ENCODE results near the gene CACNA2D2. TPM values are rescaled to one million over a fixed set of nuclear protein-coding genes. Genes with fewer than 3 reads are reported as not detected.

Gene CACNA2D2
- polyA plus RNA-seq, 1 of the 3 experiments (the other 2 are of a cell fraction) = 1.1 TPM

GRCh38 chr3:50406487-50406886 is 96.9 kb downstream of the CACNA2D2 start:
- H3K9me3 ChIP-seq = no peaks in the 10 kb centered on the region
- H3K27ac ChIP-seq (ENCODE audit: low read depth in 2 of 2, low read length in 1 of 2) = no peak overlapping the region
- 10% methylated on average over 1 of the region's 1 CpG for WGBS (ENCODE audit: low lambda C conversion rate)
- peaks cover 0 to 60% of the 10 kb centered on the region in 2 experiments; a peak in 1 of 4 replicates for H3K4me1 ChIP-seq (ENCODE audit: control insufficient read depth in 1 of 2, insufficient read depth in 2 of 2, low read depth in 1 of 2, low read length in 1 of 2)
- H3K4me2 ChIP-seq = no peak overlapping the region
- DNase-seq = no peak
- H3K79me2 ChIP-seq (ENCODE audit: insufficient read depth) = no peaks in the 10 kb centered on the region
- TF ChIP-seq RXRA (IDR thresholded peaks at IDR 0.05; ENCODE audit: borderline replicate concordance, low read depth) (no peak), RAD21 (IDR thresholded peaks at IDR 0.05; ENCODE audit: low read length) (no peak), REST (IDR thresholded peaks at IDR 0.05; ENCODE audit: low read depth, low read length) (no peak), FOXJ3 (CRISPR knock-in tag; IDR thresholded peaks at IDR 0.05) (no peak), USF2 (IDR thresholded peaks at IDR 0.05; ENCODE audit: borderline replicate concordance, low read depth, low read length) (no peak), MEF2A (IDR thresholded peaks at IDR 0.05; ENCODE audit: borderline replicate concordance, low read depth) (no peak), CTCF (IDR thresholded peaks at IDR 0.05) (no peak), PBX3 (IDR thresholded peaks at IDR 0.05) (no peak), NRF1 (IDR thresholded peaks at IDR 0.05; ENCODE audit: low read depth, low read length) (no peak), ELF1 (IDR thresholded peaks at IDR 0.05) (no peak), USF1 (IDR thresholded peaks at IDR 0.05; ENCODE audit: borderline replicate concordance, low read depth) (no peak), RFX5 (IDR thresholded peaks at IDR 0.05; ENCODE audit: low read length) (no peak), YY1 (IDR thresholded peaks at IDR 0.05; ENCODE audit: low read depth) (no peak), IRF3 (IDR thresholded peaks at IDR 0.05; ENCODE audit: low read depth, low read length) (no peak), TEAD4 (IDR thresholded peaks at IDR 0.05; ENCODE audit: borderline replicate concordance, insufficient read depth) (no peak)
- ChIA-PET POLR2A (no interaction called here), CTCF (interaction anchor here (1.1 kb wide), 1 partner anchor 11 kb away, joined by 4 read pairs; no protein-coding TSS in a partner anchor)
- no peaks in the 10 kb centered on the region for H3F3A ChIP-seq (replicated peaks; ENCODE audit: insufficient read depth)
- no peaks in the 10 kb centered on the region for H4K20me1 ChIP-seq (ENCODE audit: insufficient read depth)
- H3K9me2 ChIP-seq = no peaks in the 10 kb centered on the region
- no peaks in the 10 kb centered on the region for H3K36me3 ChIP-seq (replicated peaks in 1 of 2; ENCODE audit: control insufficient read depth in 1 of 2, insufficient read depth in 2 of 2, low read length in 1 of 2)
- no peak overlapping the region for H3K9ac ChIP-seq
- H2AFZ ChIP-seq (ENCODE audit: low read depth) = no peak overlapping the region
- H3K4me3 ChIP-seq (ENCODE audit: low read depth in 2 of 2, low read length in 1 of 2) = no peak overlapping the region
- H3K27me3 ChIP-seq (ENCODE audit: insufficient read depth) = no peaks in the 10 kb centered on the region

Measured in SK-N-SH (cell line).